Activated CD8-positive, alpha-beta T cell treated with anti-CD3 and anti-CD28 coated beads, Interleukin-2, amount 10 ng/mL, durations not matched to agents 7 days and 5 days (primary cell): ENCODE results near the gene CCR1. TPM values are rescaled to one million over a fixed set of nuclear protein-coding genes. Genes with fewer than 3 reads are reported as not detected.

Source experiments
- ATAC-seq: fragments of 150-1000 bp; cut with Tn5 transposase; one replicate; pipeline ENCODE4 v1.10.0; 2021; ENCODE audit warnings: moderate library complexity
- CTCF ChIA-PET: fragments of 350-600 bp; sonication (Branson Sonifier 250); formaldehyde crosslinking; loops from one replicate; lab custom pipeline; 2021; ENCODE audit warnings: antibody characterized with exemption; lab: Charles Lee
- POLR2A ChIA-PET: fragments of 350-600 bp; sonication (Branson Sonifier 250); formaldehyde crosslinking; loops from one replicate; lab custom pipeline; 2021; ENCODE audit warnings: antibody characterized with exemption; lab: Charles Lee
- DNase-seq: peaks from one replicate; pipeline ENCODE4 v3.0.0-alpha.2; 2020
- H3K27ac Mint-ChIP-seq: one replicate; pipeline ENCODE4 v1.8.0; 2021; ENCODE audit warnings: mild to moderate bottlenecking, mixed read lengths
- H3K27me3 Mint-ChIP-seq: one replicate; pipeline ENCODE4 v1.8.0; 2021; ENCODE audit warnings: low read depth, mixed read lengths
- H3K36me3 Mint-ChIP-seq: one replicate; pipeline ENCODE4 v1.8.0; 2021; ENCODE audit warnings: low read depth, mixed read lengths
- H3K4me1 Mint-ChIP-seq: one replicate; pipeline ENCODE4 v1.8.0; 2021; ENCODE audit warnings: low read depth, mixed read lengths
- H3K4me3 Mint-ChIP-seq: one replicate; pipeline ENCODE4 v1.8.0; 2021; ENCODE audit warnings: mild to moderate bottlenecking, mixed read lengths
- H3K9me3 Mint-ChIP-seq: one replicate; pipeline ENCODE4 v1.8.0; 2022; ENCODE audit warnings: mixed read lengths; ENCODE audit not compliant: insufficient read depth
- total RNA-seq, 2 experiments: library from RNA; stranded (reverse); gene quantifications; one replicate each; pipeline ENCODE4 v1.2.3, GENCODE V29; 2021

The CCR1 gene
- total RNA-seq, 2 experiments from 2014 or later = 41.4 to 41.5 TPM

DNA sequence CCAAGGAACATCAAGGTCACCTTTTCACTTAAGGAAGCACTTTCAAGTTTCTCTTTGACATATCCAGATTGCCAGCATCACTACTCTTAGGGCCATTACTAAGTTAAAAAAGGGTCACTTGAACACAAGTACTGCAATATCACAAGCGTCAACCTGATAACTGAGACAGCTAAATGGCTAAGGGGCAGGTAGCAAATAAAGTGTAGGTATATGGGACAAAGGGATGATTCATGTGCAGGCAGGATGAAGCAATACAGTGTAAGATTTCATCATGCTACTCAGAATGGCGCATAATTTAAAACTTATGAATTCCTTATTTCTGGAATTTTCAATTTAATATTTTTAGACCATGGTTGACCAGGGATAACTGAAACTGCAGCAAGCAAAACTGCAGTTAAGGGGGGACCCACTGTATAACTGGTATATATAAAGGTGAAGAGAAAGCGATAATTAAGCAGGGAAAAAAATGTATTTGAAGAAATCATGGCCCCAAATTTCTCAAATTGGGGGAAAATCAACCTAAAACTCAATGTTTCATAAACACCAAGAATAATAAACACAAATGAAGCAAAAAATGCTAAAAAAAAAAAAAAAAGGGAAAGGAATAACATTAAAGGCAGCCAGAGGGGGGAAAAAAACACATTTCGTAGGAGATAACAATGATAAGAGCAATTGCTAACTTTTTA lies 13.1 kb downstream of the CCR1 start:
- peaks cover 60% of the 10 kb centered on the region for H3K36me3 Mint-ChIP-seq
- CTCF ChIA-PET = no interaction called here

DNA sequence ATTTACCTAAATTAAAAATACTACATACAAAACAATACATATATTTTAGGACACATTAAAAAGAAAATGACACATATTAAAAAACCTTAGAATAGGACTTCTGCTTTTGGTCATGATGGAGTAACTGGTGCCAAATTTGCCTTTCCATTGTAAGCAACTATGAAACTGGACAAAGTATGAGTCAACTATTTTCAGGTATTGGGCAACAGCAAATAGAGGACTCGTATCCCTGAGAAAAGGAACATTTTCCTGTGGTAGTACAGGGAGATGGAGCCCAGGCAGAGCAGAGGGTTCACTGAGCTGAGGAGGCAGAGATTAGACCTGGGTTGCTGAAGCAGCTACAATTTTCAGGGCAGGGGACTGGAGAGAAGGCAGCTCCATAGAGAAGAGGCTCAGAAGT lies 14.7 kb downstream of the CCR1 start:
- DNase-seq (no peak), ATAC-seq (no peak)
- ChIA-PET POLR2A (no interaction called here), CTCF (interaction anchor here (1.0 kb wide), 1 partner anchor 15 kb away, joined by 4 read pairs; the partner anchor contains the start of gene CCR1)
- peaks cover 50% of the 10 kb centered on the region for H3K36me3 Mint-ChIP-seq
- H3K4me3 Mint-ChIP-seq = no peak overlapping the region
- H3K4me1 Mint-ChIP-seq = peaks cover 5% of the 10 kb centered on the region
- peaks cover 49% of the 10 kb centered on the region for H3K9me3 Mint-ChIP-seq
- H3K27ac Mint-ChIP-seq = no peak overlapping the region
- H3K27me3 Mint-ChIP-seq = no peaks in the 10 kb centered on the region

More for the DNA sequence above, 13.1 kb downstream of the CCR1 start:
- no peak overlapping the region for H3K4me3 Mint-ChIP-seq
- no peak for ATAC-seq
- POLR2A ChIA-PET = no interaction called here
- H3K4me1 Mint-ChIP-seq = peaks cover 5% of the 10 kb centered on the region
- H3K27ac Mint-ChIP-seq = no peak overlapping the region
- H3K9me3 Mint-ChIP-seq = peaks cover 51% of the 10 kb centered on the region
- no peak for DNase-seq
- H3K27me3 Mint-ChIP-seq = no peaks in the 10 kb centered on the region

DNA sequence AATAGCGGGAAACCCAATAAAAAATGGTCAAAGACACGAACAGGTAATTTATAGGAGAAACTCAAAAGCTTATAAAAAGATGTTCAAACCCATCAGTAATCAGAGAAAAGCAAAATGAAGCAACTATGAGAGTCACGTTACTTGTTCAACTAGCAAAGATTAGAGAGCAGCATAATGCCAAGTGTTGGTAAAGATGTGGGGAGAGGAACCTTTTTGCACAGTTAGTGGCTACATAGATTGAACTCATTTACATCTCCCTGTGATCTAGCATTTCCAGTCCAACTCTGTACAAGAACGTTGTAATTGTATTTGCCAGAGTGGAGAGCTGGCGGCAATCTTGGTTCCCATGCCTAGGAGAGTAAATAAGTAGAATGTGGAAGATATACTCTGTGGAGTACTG lies 15.2 kb downstream of the CCR1 start:
- peaks cover 9% of the 10 kb centered on the region for H3K4me1 Mint-ChIP-seq
- ChIA-PET POLR2A (no interaction called here), CTCF (interaction anchor here (1.0 kb wide), 1 partner anchor 15 kb away, joined by 4 read pairs; the partner anchor contains the start of gene CCR1)
- H3K36me3 Mint-ChIP-seq = peaks cover 47% of the 10 kb centered on the region
- peaks cover 45% of the 10 kb centered on the region for H3K9me3 Mint-ChIP-seq
- no peak overlapping the region for H3K27ac Mint-ChIP-seq
- no peak for DNase-seq
- H3K27me3 Mint-ChIP-seq = no peaks in the 10 kb centered on the region
- no peak overlapping the region for H3K4me3 Mint-ChIP-seq
- ATAC-seq = no peak

DNA sequence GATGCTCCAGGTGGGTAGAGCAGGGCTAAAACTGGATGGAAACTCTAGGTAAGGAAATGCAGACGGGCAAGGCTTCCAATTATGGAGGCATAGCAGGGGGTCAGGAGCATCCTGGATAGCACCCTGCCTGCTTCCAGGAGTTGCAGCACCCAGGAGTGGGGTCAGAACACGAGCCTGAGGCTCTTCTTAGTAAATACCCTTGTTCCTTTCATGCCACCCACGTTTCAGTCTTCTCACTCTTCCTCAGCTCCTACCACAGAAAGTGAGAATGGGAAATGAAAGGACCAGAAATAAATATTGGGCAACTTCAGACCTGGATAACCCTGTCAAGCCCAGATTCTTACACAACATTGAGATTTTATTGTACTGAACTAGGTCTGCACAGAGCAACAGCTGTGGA lies 16.4 kb downstream of the CCR1 start:
- POLR2A ChIA-PET = no interaction called here
- H3K4me3 Mint-ChIP-seq = no peak overlapping the region
- H3K27me3 Mint-ChIP-seq = no peaks in the 10 kb centered on the region
- peaks cover 44% of the 10 kb centered on the region for H3K36me3 Mint-ChIP-seq
- peaks cover 42% of the 10 kb centered on the region for H3K9me3 Mint-ChIP-seq
- no peak for DNase-seq
- CTCF ChIA-PET = interaction anchor here (0.6 to 1.8 kb wide), 2 partner anchors 112 to 178 kb away, joined by 3 to 8 read pairs; partner anchors contain the start of gene CCR5
- H3K4me1 Mint-ChIP-seq = peaks cover 21% of the 10 kb centered on the region
- no peak overlapping the region for H3K27ac Mint-ChIP-seq
- no peak for ATAC-seq

DNA sequence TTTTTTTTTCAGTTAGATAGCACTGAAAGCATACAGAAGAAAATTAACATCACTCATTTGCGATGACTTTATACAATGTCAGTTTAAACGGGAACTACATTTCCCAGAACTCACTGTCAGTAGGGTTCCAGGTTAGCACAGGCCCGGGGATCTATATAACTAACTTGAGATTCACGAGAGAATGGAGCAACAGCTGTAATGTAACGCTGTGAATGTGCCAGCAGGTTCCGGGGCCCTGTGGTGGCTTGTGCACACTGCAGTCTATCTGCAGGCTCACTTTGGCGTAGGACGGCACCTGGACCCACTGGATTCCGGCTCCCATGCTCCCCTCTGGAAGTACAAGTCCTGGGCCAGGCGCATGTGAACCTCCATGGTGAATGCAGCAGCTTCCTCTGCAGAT lies 19.4 kb downstream of the CCR1 start:
- Mint-ChIP-seq H3K4me3 (no peak overlapping the region), H3K27ac (no peak overlapping the region), H3K4me1 (peaks cover 40% of the 10 kb centered on the region), H3K9me3 (peaks cover 20% of the 10 kb centered on the region), H3K27me3 (no peaks in the 10 kb centered on the region), H3K36me3 (peaks cover 27% of the 10 kb centered on the region)
- ChIA-PET POLR2A (interaction anchor here (0.6 kb wide), 1 partner anchor 154 kb away, joined by 3 read pairs; no protein-coding TSS in a partner anchor), CTCF (no interaction called here)
- ATAC-seq = no peak
- no peak for DNase-seq

DNA sequence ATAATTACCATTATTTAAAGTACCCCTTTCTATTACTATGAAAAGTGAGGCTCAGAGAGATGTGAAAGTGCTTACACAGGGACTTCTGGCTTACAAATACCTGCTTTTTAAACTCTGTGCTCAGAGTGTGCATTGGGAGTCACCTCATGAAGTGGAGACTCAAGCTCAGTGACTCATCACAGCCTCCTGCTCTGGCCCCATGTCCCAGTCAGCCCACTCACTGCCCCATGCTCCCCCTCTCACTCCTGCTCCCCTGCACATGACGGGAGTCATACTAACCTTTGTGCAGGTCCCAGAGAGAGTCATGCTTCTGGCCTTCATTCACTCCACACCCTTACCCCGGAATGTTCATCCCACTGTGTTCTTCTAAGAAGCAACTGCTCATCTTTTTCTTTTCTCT lies 20.2 kb downstream of the CCR1 start:
- CTCF ChIA-PET = interaction anchor here (1.6 to 2.5 kb wide), 2 partner anchors 17 to 190 kb away, joined by 6 to 10 read pairs; no protein-coding TSS in a partner anchor
- Mint-ChIP-seq H3K27ac (peak overlapping the region; percentile 2), H3K4me3 (no peak overlapping the region), H3K36me3 (peaks cover 19% of the 10 kb centered on the region), H3K27me3 (no peaks in the 10 kb centered on the region), H3K4me1 (peaks cover 45% of the 10 kb centered on the region), H3K9me3 (peaks cover 12% of the 10 kb centered on the region)
- no peak for ATAC-seq
- POLR2A ChIA-PET = no interaction called here
- DNase-seq = no peak

DNA sequence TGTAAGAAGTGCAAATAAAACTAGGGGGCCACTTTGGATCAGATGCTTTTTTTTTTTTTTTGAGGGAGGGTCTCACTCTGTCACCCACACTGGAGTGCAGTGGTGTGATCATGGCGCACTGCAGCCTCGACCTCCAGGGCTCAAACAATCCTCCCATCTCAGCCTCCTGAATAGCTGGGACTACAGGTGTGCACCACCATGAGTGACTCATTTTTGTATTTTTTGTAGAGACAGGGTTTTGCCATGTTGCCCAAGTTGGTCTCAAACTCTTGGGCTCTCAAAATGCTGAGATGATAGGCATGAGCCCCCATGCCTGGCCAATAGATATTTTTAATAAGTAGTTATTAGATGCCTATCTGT lies 20.8 kb downstream of the CCR1 start:
- DNase-seq = no peak
- peaks cover 7% of the 10 kb centered on the region for H3K9me3 Mint-ChIP-seq
- H3K4me1 Mint-ChIP-seq = peaks cover 47% of the 10 kb centered on the region
- peak overlapping the region; percentile 2 for H3K4me3 Mint-ChIP-seq
- ChIA-PET CTCF (interaction anchor here (1.0 to 2.6 kb wide), 6 partner anchors 13 to 191 kb away, joined by 3 to 10 read pairs (median 6); no protein-coding TSS in a partner anchor), POLR2A (no interaction called here)
- H3K27ac Mint-ChIP-seq = peak overlapping the region; percentile 72
- peaks cover 2% of the 10 kb centered on the region for H3K27me3 Mint-ChIP-seq
- peak; percentile 14 for ATAC-seq
- peaks cover 17% of the 10 kb centered on the region for H3K36me3 Mint-ChIP-seq

DNA sequence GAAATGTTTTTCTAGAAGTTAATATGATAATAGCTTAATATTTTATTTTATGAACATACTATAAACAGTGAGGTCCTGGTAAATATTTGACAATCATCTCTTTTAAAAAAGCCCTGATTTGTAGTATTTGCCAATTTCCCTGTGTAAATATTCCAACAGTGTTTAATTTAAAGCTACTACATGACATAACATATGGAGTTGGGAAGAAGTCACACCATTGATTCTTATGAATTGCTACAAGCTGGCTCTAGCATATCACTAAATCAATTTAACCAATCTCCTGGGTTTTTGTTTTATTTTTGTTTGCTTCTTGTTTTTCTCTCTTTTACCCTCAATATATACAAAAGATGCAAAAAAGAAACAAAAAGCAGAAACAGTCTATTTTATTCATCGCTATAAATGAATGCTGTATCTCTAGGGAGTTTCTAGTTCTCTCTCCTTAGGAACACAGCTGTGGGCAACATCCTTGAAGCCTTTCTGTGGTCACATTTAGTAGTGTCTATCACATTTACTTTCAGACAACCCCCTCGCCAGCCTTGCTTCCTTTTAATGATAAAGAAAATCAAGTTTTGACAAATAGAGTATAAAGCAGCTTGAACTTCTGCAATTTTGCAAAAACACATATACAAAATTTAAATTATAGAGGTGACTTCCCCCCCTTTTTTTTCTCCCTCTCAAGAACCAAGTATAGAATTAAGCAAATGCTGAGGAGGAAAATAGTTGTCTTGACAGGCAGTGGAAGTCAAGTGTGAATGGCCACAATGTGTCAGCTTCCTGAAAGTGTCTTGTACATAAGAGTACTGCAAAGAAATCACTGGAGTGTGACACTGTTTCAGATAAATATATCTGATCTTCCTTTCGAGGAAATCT lies 21.4 kb downstream of the CCR1 start:
- Mint-ChIP-seq H3K9me3 (peaks cover 7% of the 10 kb centered on the region), H3K4me3 (peak overlapping the region; percentile 2), H3K27me3 (peaks cover 2% of the 10 kb centered on the region), H3K27ac (peak overlapping the region; percentile 72), H3K36me3 (peaks cover 14% of the 10 kb centered on the region), H3K4me1 (peaks cover 46% of the 10 kb centered on the region)
- CTCF ChIA-PET = interaction anchor here (0.8 to 2.6 kb wide), 12 partner anchors 14 to 191 kb away, joined by 3 to 10 read pairs (median 4); partner anchors contain the start of gene CCR1
- DNase-seq (no peak), ATAC-seq (peak; percentile 82)
- POLR2A ChIA-PET = no interaction called here

DNA sequence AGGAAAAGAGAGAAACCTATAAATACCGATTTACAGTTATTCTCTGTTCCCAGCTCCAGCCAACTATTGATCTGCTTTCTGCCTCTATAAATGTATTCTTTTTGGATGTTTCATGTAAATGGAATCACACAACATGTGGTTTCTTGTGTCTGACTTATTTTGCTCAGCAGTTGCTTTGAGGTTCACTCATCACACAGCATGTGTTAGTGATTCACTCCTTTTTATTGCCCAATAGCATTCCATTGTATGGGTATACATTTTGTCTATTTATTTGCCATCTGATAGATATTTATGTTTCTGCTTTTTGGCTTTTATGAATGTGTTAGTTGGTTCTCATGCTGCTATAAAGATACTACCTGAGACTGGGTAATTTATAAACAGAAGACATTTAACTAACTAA lies 23.6 kb downstream of the CCR1 start:
- peaks cover 5% of the 10 kb centered on the region for H3K9me3 Mint-ChIP-seq
- no peak overlapping the region for H3K27ac Mint-ChIP-seq
- H3K27me3 Mint-ChIP-seq = peaks cover 2% of the 10 kb centered on the region
- CTCF ChIA-PET = no interaction called here
- POLR2A ChIA-PET = interaction anchor here (1.2 kb wide), 1 partner anchor 87 kb away, joined by 5 read pairs; no protein-coding TSS in a partner anchor
- no peak for ATAC-seq
- no peak overlapping the region for H3K4me3 Mint-ChIP-seq
- peaks cover 42% of the 10 kb centered on the region for H3K4me1 Mint-ChIP-seq
- peaks cover 10% of the 10 kb centered on the region for H3K36me3 Mint-ChIP-seq
- DNase-seq = no peak

DNA sequence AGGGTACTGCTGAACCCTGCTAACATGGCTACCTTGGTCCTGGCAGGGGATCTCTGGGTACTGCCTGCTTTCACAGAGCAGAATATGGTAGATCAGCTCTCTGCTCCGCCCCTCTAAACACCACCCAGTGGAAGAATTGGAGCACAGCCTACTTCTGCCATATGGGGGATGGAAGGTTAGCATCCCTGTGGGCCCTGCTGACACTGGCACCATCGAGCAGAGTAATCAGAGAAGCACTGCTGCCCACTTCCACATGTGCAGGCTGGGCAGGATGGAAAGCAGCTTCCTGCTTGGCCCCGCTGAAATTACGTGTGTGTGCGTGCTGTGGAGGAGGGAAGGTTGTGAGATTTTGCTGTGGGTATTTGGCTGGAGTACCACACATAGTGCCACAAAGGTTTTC lies 24.8 kb downstream of the CCR1 start:
- H3K9me3 Mint-ChIP-seq = peaks cover 5% of the 10 kb centered on the region
- CTCF ChIA-PET = no interaction called here
- POLR2A ChIA-PET = no interaction called here
- H3K27me3 Mint-ChIP-seq = peaks cover 6% of the 10 kb centered on the region
- ATAC-seq = no peak
- no peak overlapping the region for H3K4me3 Mint-ChIP-seq
- peaks cover 42% of the 10 kb centered on the region for H3K4me1 Mint-ChIP-seq
- peaks cover 7% of the 10 kb centered on the region for H3K36me3 Mint-ChIP-seq
- no peak overlapping the region for H3K27ac Mint-ChIP-seq
- DNase-seq = no peak

DNA sequence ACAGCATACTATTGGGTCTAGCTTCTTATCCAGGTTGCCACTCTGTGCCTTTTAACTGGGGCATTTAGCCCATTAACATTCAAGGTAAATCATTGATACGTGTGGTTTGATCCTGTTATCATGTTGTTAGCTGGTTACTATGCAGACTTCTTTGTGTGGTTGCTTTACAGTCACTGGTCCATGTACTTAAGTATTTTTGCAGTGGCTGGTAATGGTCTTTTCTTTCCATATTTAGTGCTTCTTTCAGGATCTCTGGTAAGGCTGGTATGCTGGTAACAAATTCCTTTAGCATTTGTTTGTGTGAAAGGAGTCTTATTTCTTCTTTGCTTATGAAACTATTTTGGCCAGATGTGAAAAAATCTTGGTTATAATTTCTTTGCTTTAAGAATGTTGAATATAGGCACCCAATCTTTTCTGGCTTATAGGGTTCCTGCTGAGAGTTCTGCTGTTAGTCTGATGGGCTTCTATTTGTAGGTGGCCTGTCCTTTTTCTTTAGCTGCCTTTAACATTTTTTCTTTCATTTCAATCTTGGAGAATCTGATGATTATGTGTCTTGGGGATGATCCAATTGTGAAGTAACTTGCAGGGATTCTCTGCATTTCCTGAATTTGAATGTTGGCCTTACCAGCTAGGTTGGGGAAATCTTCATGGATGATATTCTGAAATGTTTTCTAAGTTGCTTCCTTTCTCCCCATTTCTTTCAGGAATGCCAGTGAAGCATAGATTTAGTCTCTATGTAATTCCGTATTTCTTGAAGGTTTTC lies 39.3 kb downstream of the CCR1 start:
- ATAC-seq (no peak), DNase-seq (no peak)
- Mint-ChIP-seq H3K27me3 (peaks cover 29% of the 10 kb centered on the region), H3K4me1 (no peaks in the 10 kb centered on the region), H3K27ac (no peak overlapping the region), H3K9me3 (peaks cover 27% of the 10 kb centered on the region), H3K4me3 (no peak overlapping the region), H3K36me3 (peaks cover 28% of the 10 kb centered on the region)
- ChIA-PET CTCF (no interaction called here), POLR2A (no interaction called here)
